H9 (cell line): ENCODE measurements around the gene GAB3. TPM values are rescaled to one million over a fixed set of nuclear protein-coding genes. Genes with fewer than 3 reads are reported as not detected.

Source experiments
- DNase-seq: peaks from one replicate; pipeline ENCODE4 v3.0.0-alpha.2; 2017
- H2AFZ ChIP-seq: one replicate; pipeline ENCODE4 v1.6.1; 2013; ENCODE audit warnings: mild to moderate bottlenecking, low read length, control low read depth, moderate library complexity
- H2AK5ac ChIP-seq: 2 replicates; pipeline ENCODE4 v1.6.1; 2013; ENCODE audit warnings: low read length, control low read depth, mixed read lengths; ENCODE audit not compliant: insufficient read length
- H2BK120ac ChIP-seq: one replicate; pipeline ENCODE4 v1.6.1; 2013; ENCODE audit warnings: low read depth, mild to moderate bottlenecking, low read length, control low read depth, inconsistent platforms; ENCODE audit not compliant: poor library complexity, severe bottlenecking
- H2BK12ac ChIP-seq: 2 replicates; pipeline ENCODE4 v1.6.1; 2013; ENCODE audit warnings: low read length, control low read depth, mixed read lengths, low read depth; ENCODE audit not compliant: insufficient read length
- H2BK15ac ChIP-seq: 2 replicates; pipeline ENCODE4 v1.6.1; 2013; ENCODE audit warnings: low read depth, low read length, control low read depth
- H2BK20ac ChIP-seq: one replicate; pipeline ENCODE4 v1.6.1; 2013; ENCODE audit warnings: low read depth, mild to moderate bottlenecking, low read length, control low read depth, inconsistent platforms; ENCODE audit not compliant: poor library complexity, severe bottlenecking
- H2BK5ac ChIP-seq: 2 replicates; pipeline ENCODE4 v1.6.1; 2013; ENCODE audit warnings: low read length, control low read depth, mixed read lengths; ENCODE audit not compliant: insufficient read length
- H3K14ac ChIP-seq: 2 replicates; pipeline ENCODE4 v1.6.1; 2013; ENCODE audit warnings: low read length, control low read depth; ENCODE audit not compliant: insufficient read depth
- H3K18ac ChIP-seq: 2 replicates; pipeline ENCODE4 v1.6.1; 2013; ENCODE audit warnings: low read depth, mild to moderate bottlenecking, mixed read lengths, low read length, control low read depth; ENCODE audit not compliant: insufficient read length
- H3K23ac ChIP-seq: 2 replicates; pipeline ENCODE4 v1.6.1; 2013; ENCODE audit warnings: low read length, control low read depth, mixed read lengths, low read depth; ENCODE audit not compliant: insufficient read length
- H3K23me2 ChIP-seq: 2 replicates; pipeline ENCODE4 v1.6.1; 2013; ENCODE audit warnings: low read depth, mild to moderate bottlenecking, mixed read lengths, low read length, control low read depth; ENCODE audit not compliant: insufficient read length, poor library complexity, severe bottlenecking
- H3K27ac ChIP-seq: 2 replicates; pipeline ENCODE4 v1.5.1; 2013; ENCODE audit warnings: low read length, control low read depth, mixed read lengths, low read depth; ENCODE audit not compliant: insufficient read length
- H3K27me3 ChIP-seq: 2 replicates; pipeline ENCODE4 v1.6.1; 2013; ENCODE audit warnings: low read length, control low read depth, inconsistent platforms; ENCODE audit not compliant: insufficient read depth
- H3K4ac ChIP-seq: 2 replicates; pipeline ENCODE4 v1.6.1; 2013; ENCODE audit warnings: low read depth, mild to moderate bottlenecking, control low read depth, inconsistent platforms, low read length, moderate library complexity
- H3K4me1 ChIP-seq: 2 replicates; pipeline ENCODE4 v1.6.1; 2013; ENCODE audit warnings: low read length, control low read depth, inconsistent platforms; ENCODE audit not compliant: insufficient read depth
- H3K4me2 ChIP-seq: 2 replicates; pipeline ENCODE4 v1.6.1; 2013; ENCODE audit warnings: low read length, control low read depth, mixed read lengths; ENCODE audit not compliant: insufficient read length, insufficient read depth
- H3K56ac ChIP-seq: 2 replicates; pipeline ENCODE4 v1.6.1; 2013; ENCODE audit warnings: low read depth, mild to moderate bottlenecking, mixed read lengths, low read length, control low read depth; ENCODE audit not compliant: insufficient read length
- H3K79me1 ChIP-seq: 2 replicates; pipeline ENCODE4 v1.6.1; 2013; ENCODE audit warnings: low read depth, mild to moderate bottlenecking, moderate library complexity, low read length, control low read depth, inconsistent platforms; ENCODE audit not compliant: insufficient read depth, poor library complexity, severe bottlenecking
- H3K79me2 ChIP-seq: 2 replicates; pipeline ENCODE4 v1.6.1; 2013; ENCODE audit warnings: low read length, control low read depth, inconsistent platforms; ENCODE audit not compliant: insufficient read depth
- H3K9ac ChIP-seq: 2 replicates; pipeline ENCODE4 v1.6.1; 2013; ENCODE audit warnings: low read length, control low read depth, mixed read lengths; ENCODE audit not compliant: insufficient read length; ENCODE audit errors: extremely low read depth
- H3K9me3 ChIP-seq: one replicate; pipeline ENCODE4 v1.6.1; 2013; ENCODE audit warnings: low read depth, low read length, inconsistent platforms; ENCODE audit not compliant: control insufficient read depth
- H3T11ph ChIP-seq: one replicate; pipeline ENCODE4 v1.6.1; 2013; ENCODE audit warnings: mild to moderate bottlenecking, low read length, control low read depth, inconsistent platforms
- H4K20me1 ChIP-seq: one replicate; pipeline ENCODE4 v1.6.1; 2013; ENCODE audit not compliant: control insufficient read depth, insufficient read length, insufficient read depth
- H4K5ac ChIP-seq: 2 replicates; pipeline ENCODE4 v1.6.1; 2013; ENCODE audit warnings: low read depth, mild to moderate bottlenecking, mixed read lengths, low read length, control low read depth; ENCODE audit not compliant: insufficient read length
- H4K8ac ChIP-seq: replicated peaks from 2 replicates; pipeline ENCODE4 v1.6.1; 2013; ENCODE audit warnings: low read length, control low read depth, mixed read lengths, low read depth; ENCODE audit not compliant: insufficient read length
- H4K91ac ChIP-seq: 2 replicates; pipeline ENCODE4 v1.6.1; 2013; ENCODE audit warnings: low read depth, mild to moderate bottlenecking, moderate library complexity, mixed read lengths, low read length, control low read depth; ENCODE audit not compliant: insufficient read length
- H3K27ac Mint-ChIP-seq, 3 experiments: 2 replicates in 2 of 3; 3 replicates in 1 of 3; pipeline ENCODE4 v1.8.0; 2020 to 2021; ENCODE audit warnings: mixed read lengths in 3 of 3, mild to moderate bottlenecking in 1 of 3, moderate library complexity in 1 of 3
- H3K27me3 Mint-ChIP-seq: 2 replicates; pipeline ENCODE4 v1.8.0; 2021; ENCODE audit warnings: low read depth, mild to moderate bottlenecking, moderate library complexity, mixed read lengths
- H3K36me3 Mint-ChIP-seq, 3 experiments: 2 replicates in 2 of 3; 3 replicates in 1 of 3; pipeline ENCODE4 v1.8.0; 2020 to 2021; ENCODE audit warnings: low read depth in 3 of 3, mixed read lengths in 3 of 3; ENCODE audit not compliant: insufficient read depth in 1 of 3
- H3K4me1 Mint-ChIP-seq, 2 experiments: 2 replicates each; pipeline ENCODE4 v1.8.0; 2020; ENCODE audit warnings: mixed read lengths in 2 of 2
- H3K4me3 Mint-ChIP-seq, 2 experiments: 2 replicates in 1 of 2; 3 replicates in 1 of 2; pipeline ENCODE4 v1.8.0; 2020 to 2021; ENCODE audit warnings: mild to moderate bottlenecking in 2 of 2, mixed read lengths in 2 of 2, moderate library complexity in 1 of 2
- H3K9me3 Mint-ChIP-seq, 2 experiments: 2 replicates in 1 of 2; 3 replicates in 1 of 2; pipeline ENCODE4 v1.8.0; 2020; ENCODE audit warnings: mild to moderate bottlenecking in 2 of 2, mixed read lengths in 2 of 2, moderate library complexity in 1 of 2
- CTCF ChIP-seq: fragments of 200-600 bp; sonication (generic); conservative IDR thresholded peaks from 3 replicates; pipeline ENCODE4 v1.8.0; 2021; ENCODE audit warnings: antibody characterized with exemption, mild to moderate bottlenecking
- WGBS: extraction: QIAGEN DNeasy Blood & Tissue Kit; methylation state at CpG from one replicate; pipeline ENCODE4 v1.1.7; 2013; ENCODE audit warnings: missing lambda C conversion rate, low lambda C conversion rate, mixed read lengths; ENCODE audit not compliant: insufficient read length; ENCODE audit errors: extremely low coverage; 5-methylcytosine and 5-hydroxymethylcytosine counted together
- total RNA-seq: library from RNA; stranded (reverse); gene quantifications from 2 replicates; pipeline ENCODE4 v1.2.1, GENCODE V29; 2021

The GAB3 gene
- total RNA-seq, 1 experiment from 2014 or later: 0.46 TPM

GRCh38 chrX:154661899-154662298, 89.0 kb downstream of the GAB3 start:
- H3K4me3 Mint-ChIP-seq: no peak overlapping the region
- no peak for TF ChIP-seq CTCF
- Histone ChIP-seq H3K27ac (no peak overlapping the region), H3K4ac (no peak overlapping the region), H2AFZ (no peak overlapping the region), H2BK15ac (no peak overlapping the region), H4K5ac (no peak overlapping the region), H4K8ac (no peak overlapping the region), H3K79me2 (no peaks in the 10 kb centered on the region), H2BK5ac (no peak overlapping the region), H3K23me2 (no peaks in the 10 kb centered on the region), H3K18ac (no peak overlapping the region), H3K14ac (no peak overlapping the region), H3T11ph (no peak overlapping the region), H2BK12ac (no peak overlapping the region), H3K9me3 (peaks cover 57% of the 10 kb centered on the region), H2BK120ac (no peak overlapping the region), H3K56ac (no peak overlapping the region), H2AK5ac (no peak overlapping the region), H3K79me1 (no peaks in the 10 kb centered on the region), H3K4me2 (no peak overlapping the region), H3K9ac (no peak overlapping the region), H3K4me1 (no peaks in the 10 kb centered on the region), H4K91ac (no peak overlapping the region), H4K20me1 (no peaks in the 10 kb centered on the region), H3K23ac (no peak overlapping the region), H2BK20ac (no peak overlapping the region), H3K27me3 (no peaks in the 10 kb centered on the region)
- no peak for DNase-seq
- no peak overlapping the region for H3K27ac Mint-ChIP-seq
- H3K36me3 Mint-ChIP-seq: peaks cover 0 to 9% (median 5%) of the 10 kb centered on the region in 3 experiments; a peak in 3 of 7 replicates
- H3K4me1 Mint-ChIP-seq: no peaks in the 10 kb centered on the region
- WGBS: no CpG with 5 or more reads among the region's 7 CpGs
- H3K9me3 Mint-ChIP-seq: peaks cover 81 to 87% of the 10 kb centered on the region in 2 experiments
- H3K27me3 Mint-ChIP-seq: peaks cover 5% of the 10 kb centered on the region
